K562 (cell line): ENCODE measurements around the gene UBXN11. TPM values are rescaled to one million over a fixed set of nuclear protein-coding genes. Genes with fewer than 3 reads are reported as not detected.
A peak's percentile ranks its signal among the peaks of the same experiment; 100 is the strongest.

Source experiments
- CBX1 ChIP-seq: sonication (generic); IDR thresholded peaks from 2 replicates; pipeline ENCODE4 v1.6.1; 2016; ENCODE audit warnings: antibody characterized with exemption, low read depth, mild to moderate bottlenecking
- DPF2 ChIP-seq: fragments of 450-650 bp; IDR thresholded peaks from 2 replicates; pipeline ENCODE4 v1.6.1; 2016
- ELF4 ChIP-seq: fragments of 450-650 bp; formaldehyde crosslinking; IDR thresholded peaks from 2 replicates; pipeline ENCODE4 v1.4.0; 2022; ENCODE audit warnings: missing genetic modification characterization
- GTF2F1 ChIP-seq: IDR thresholded peaks from 2 replicates; pipeline ENCODE4 v1.6.1; 2011; ENCODE audit warnings: low read depth, low read length, improper control_type of control experiment
- MAFF ChIP-seq: IDR thresholded peaks from 2 replicates; pipeline ENCODE4 v1.6.1; 2012; ENCODE audit warnings: low read length, improper control_type of control experiment
- MXD1 ChIP-seq: fragments of 250-450 bp; sonication (Bioruptor Pico); IDR thresholded peaks from 2 replicates; pipeline ENCODE4 v1.8.0; 2021; ENCODE audit warnings: borderline replicate concordance, mild to moderate bottlenecking, moderate library complexity; ENCODE audit not compliant: poor library complexity, severe bottlenecking
- MXI1 ChIP-seq: IDR thresholded peaks from 2 replicates; pipeline ENCODE4 v1.6.1; 2011; ENCODE audit warnings: low read depth, mild to moderate bottlenecking, improper control_type of control experiment, low read length
- NR1H2 ChIP-seq: sonication (generic); formaldehyde crosslinking; IDR thresholded peaks from 2 replicates; pipeline ENCODE4 v1.4.0; 2020; ENCODE audit warnings: mild to moderate bottlenecking, missing genetic modification reagents
- RFX5 ChIP-seq: IDR thresholded peaks from 2 replicates; pipeline ENCODE4 v1.6.1; 2011; ENCODE audit warnings: low read depth, mild to moderate bottlenecking, improper control_type of control experiment, low read length
- TCF3 ChIP-seq: sonication (generic); formaldehyde crosslinking; IDR thresholded peaks from 2 replicates; pipeline ENCODE4 v1.4.0; 2020; ENCODE audit warnings: mild to moderate bottlenecking, missing genetic modification reagents
- ZBTB33 ChIP-seq: sonication (generic); formaldehyde crosslinking; IDR thresholded peaks from 2 replicates; pipeline ENCODE4 v1.8.1; 2023; ENCODE audit warnings: mild to moderate bottlenecking, missing genetic modification reagents
- ZBTB9 ChIP-seq: fragments of 450-650 bp; formaldehyde crosslinking; IDR thresholded peaks from 2 replicates; pipeline ENCODE4 v1.4.0; 2020; ENCODE audit warnings: mild to moderate bottlenecking, moderate library complexity
- ZFPM2 ChIP-seq: fragments of 250-450 bp; sonication (Bioruptor Pico); IDR thresholded peaks from 2 replicates; pipeline ENCODE4 v1.5.1; 2022; ENCODE audit warnings: mild to moderate bottlenecking
- ZNF318 ChIP-seq, 2 experiments: fragments of 450-650 bp; IDR thresholded peaks; 2 replicates each; pipeline ENCODE4 v1.6.1; 2016; ENCODE audit warnings: mild to moderate bottlenecking in 2 of 2, borderline replicate concordance in 1 of 2, low read depth in 1 of 2, moderate library complexity in 1 of 2
- ZSCAN32 ChIP-seq: fragments of 450-650 bp; formaldehyde crosslinking; IDR thresholded peaks from 2 replicates; pipeline ENCODE4 v1.4.0; 2020; ENCODE audit warnings: mild to moderate bottlenecking, moderate library complexity
- polyA plus RNA-seq, 8 experiments: library from polyadenylated mRNA; depleted of rRNA in 4 of 8; stranded (reverse) in 5 of 8; unstranded in 3 of 8; fragments of >200 nt; fragmentation: Nextera tagmentation in 2 of 8; fragmentation: Illumina TruSeq in 1 of 8; extraction: Ambion mirVana in 2 of 8; extraction: Trizol in 1 of 8; gene quantifications; 2 replicates each; pipeline versions ENCODE4 v1.2.1 to v1.2.3, GENCODE V29; 2011 to 2014; ENCODE audit warnings: inconsistent platforms in 1 of 8, missing spikeins in 1 of 8
- total RNA-seq, 7 experiments: library from RNA; depleted of rRNA in 6 of 7; stranded (reverse); fragments of >200 nt in 6 of 7; fragmentation: Illumina TruSeq in 2 of 7; extraction: Trizol in 2 of 7; gene quantifications; 2 replicates each; pipeline versions ENCODE4 v1.2.1 to v1.2.3, GENCODE V29; 2011 to 2021; ENCODE audit warnings: low replicate concordance in 1 of 7

Gene UBXN11
- total and polyA plus RNA-seq, 9 of the 15 experiments (the other 6 are each of a cell fraction or from before 2014, with no cell fraction given) = 0.48 to 34.3 (median 11.3) TPM

GRCh38 chr1:26268290-26269197 is 37.9 kb downstream of the UBXN11 start (continued):
- TF ChIP-seq ZFPM2 (no peak), ZNF318 (IDR thresholded peaks at IDR 0.05; ENCODE audit: borderline replicate concordance in 1 of 2, low read depth in 1 of 2) (peak in 1 of 2 experiments; percentile 36; a peak in 1 of 4 replicates), NR1H2 (no peak), MXI1 (no peak), ZBTB9 (CRISPR knock-in tag) (no peak), RFX5 (no peak), MAFF (no peak), GTF2F1 (no peak), ZBTB33 (CRISPR knock-in tag) (no peak), DPF2 (peak; percentile 47; the same call in 1 of the 2 replicates), MXD1 (CRISPR knock-in tag) (no peak), TCF3 (CRISPR knock-in tag) (peak; percentile 26; the same call in 1 of the 2 replicates), CBX1 (no peak), ELF4 (CRISPR knock-in tag) (no peak), ZSCAN32 (CRISPR knock-in tag) (no peak)
